ENCODE measurements around the gene ZNF662.

The ZNF662 gene

GRCh38 chr3:42934111-42934510, 28.2 kb downstream of the ZNF662 start:
- Histone ChIP-seq H3K4me1 (ENCODE audit: insufficient read depth, low read length) (no peaks in the 10 kb centered on the region), H3K36me3 (ENCODE audit: insufficient read depth, low read length) (no peaks in the 10 kb centered on the region), H3K4me3 (ENCODE audit: low read length) (no peak overlapping the region), H2AFZ (ENCODE audit: low read depth, low read length) (no peak overlapping the region), H3K27me3 (ENCODE audit: insufficient read depth, low read length) (no peaks in the 10 kb centered on the region), H3K9me3 (ENCODE audit: low read length) (no peaks in the 10 kb centered on the region)

DNA sequence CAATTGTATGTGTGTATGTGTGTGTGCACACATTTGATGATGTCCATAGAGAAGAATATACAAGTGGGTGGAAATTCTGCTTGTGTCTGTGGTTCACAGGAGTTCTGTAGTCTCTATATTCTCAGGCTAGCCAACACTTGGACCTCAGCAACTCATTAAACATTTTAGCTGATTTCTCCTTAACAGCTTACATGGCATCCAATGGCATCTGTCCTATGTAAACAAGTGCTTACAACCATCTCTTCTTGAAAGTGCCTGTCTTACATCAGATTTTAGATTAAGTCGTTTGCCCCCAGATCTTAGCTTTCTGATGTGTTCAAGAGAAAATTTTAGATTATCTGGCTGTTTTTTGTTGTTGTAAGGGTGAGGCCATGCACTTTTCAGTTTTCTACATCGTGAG, 29.0 kb downstream of the ZNF662 start:
- Histone ChIP-seq H3K27me3 (ENCODE audit: insufficient read depth, low read length) (no peaks in the 10 kb centered on the region), H3K4me1 (ENCODE audit: insufficient read depth, low read length) (no peaks in the 10 kb centered on the region), H3K9me3 (ENCODE audit: low read length) (no peaks in the 10 kb centered on the region), H2AFZ (ENCODE audit: low read depth, low read length) (no peak overlapping the region), H3K36me3 (ENCODE audit: insufficient read depth, low read length) (no peaks in the 10 kb centered on the region), H3K4me3 (ENCODE audit: low read length) (no peak overlapping the region)

GRCh38 chr3:42935472-42935871, 29.5 kb downstream of the ZNF662 start:
- H3K9me3 ChIP-seq (ENCODE audit: low read length), result no peaks in the 10 kb centered on the region
- no peak overlapping the region for H2AFZ ChIP-seq (ENCODE audit: low read depth, low read length)
- no peak overlapping the region for H3K4me3 ChIP-seq (ENCODE audit: low read length)
- H3K36me3 ChIP-seq (ENCODE audit: insufficient read depth, low read length), result no peaks in the 10 kb centered on the region
- H3K4me1 ChIP-seq (ENCODE audit: insufficient read depth, low read length), result no peaks in the 10 kb centered on the region
- no peaks in the 10 kb centered on the region for H3K27me3 ChIP-seq (ENCODE audit: insufficient read depth, low read length)

DNA sequence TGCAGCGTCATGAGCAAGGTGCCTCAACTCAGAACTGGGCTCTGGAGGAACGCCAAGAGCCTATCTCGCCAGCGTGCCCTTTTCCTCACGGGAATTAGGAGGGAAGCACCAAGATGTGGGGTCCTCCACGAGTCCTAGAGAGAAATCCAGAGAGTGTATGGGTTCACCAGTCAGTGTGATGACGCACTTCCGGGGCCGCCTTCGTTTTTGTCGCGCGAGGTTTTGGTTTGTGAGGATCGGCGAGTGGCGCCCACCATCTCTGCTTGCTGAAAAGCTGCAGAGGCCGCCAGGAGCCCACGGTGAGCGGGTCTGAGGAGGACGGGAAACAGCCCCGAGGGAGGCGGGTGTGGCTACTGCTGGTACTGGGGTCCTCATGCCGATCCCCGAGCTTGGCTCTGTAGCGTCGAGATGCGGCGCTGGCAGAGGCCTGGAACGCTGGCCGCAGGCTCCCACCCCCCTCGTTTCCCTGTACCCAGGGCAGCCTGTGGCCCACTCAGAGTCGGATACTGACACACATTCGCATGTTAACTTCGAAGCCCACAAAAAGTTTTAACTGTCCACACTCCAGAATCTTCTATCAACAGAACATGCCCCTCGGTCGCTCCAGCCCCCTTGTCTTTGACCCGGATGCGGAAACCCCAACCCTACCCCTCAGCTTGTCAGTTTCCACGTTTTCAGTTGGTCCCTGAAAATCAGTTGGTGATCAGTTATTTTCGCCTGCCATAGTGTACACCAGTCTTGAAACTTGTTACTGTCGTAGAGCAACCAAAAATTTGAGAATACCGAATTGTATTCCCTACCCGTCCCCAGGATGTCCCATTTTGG, 30.4 kb downstream of the ZNF662 start:
- no peak overlapping the region for H2AFZ ChIP-seq (ENCODE audit: low read depth, low read length)
- H3K9me3 ChIP-seq (ENCODE audit: low read length), result no peaks in the 10 kb centered on the region
- H3K4me1 ChIP-seq (ENCODE audit: insufficient read depth, low read length), result no peaks in the 10 kb centered on the region
- no peak overlapping the region for H3K4me3 ChIP-seq (ENCODE audit: low read length)
- no peaks in the 10 kb centered on the region for H3K36me3 ChIP-seq (ENCODE audit: insufficient read depth, low read length)
- no peaks in the 10 kb centered on the region for H3K27me3 ChIP-seq (ENCODE audit: insufficient read depth, low read length)

DNA sequence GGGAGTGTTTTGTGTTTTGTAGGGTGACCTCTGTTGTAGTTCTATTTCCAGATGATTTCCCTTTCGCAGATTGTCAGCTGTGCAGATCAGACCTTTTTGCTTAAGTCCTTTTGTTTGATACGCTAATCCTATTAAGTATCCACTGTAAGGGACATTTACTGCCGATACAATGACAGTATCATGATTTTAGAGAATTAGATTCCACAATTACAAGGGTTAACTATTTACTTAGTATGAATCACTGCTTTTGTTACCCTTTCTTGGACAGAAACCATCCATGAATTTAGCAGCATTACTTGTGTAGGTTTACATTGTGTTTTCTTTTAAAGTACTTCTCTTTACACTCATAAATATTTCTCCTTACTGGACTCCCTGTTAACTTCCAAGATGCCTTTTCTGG, 31.4 kb downstream of the ZNF662 start:
- no peaks in the 10 kb centered on the region for H3K4me1 ChIP-seq (ENCODE audit: insufficient read depth, low read length)

DNA sequence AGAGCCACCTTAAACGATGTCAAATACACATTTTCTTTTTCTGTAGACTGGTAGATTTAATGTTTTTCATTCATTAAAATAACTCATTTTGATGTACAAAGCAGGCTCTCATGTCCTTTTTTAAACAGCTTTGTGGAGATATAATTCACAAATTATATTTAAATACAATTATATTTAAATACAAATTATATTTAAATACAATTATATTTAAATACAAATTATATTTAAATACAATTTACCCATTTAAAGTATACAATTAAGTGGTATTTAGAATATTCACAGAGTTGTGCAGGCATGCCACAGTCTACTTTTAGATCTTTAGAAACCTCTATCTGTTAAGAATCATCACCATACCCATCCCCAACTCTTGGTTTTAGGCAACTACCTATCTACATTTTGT, 36.8 kb downstream of the ZNF662 start:
- Histone ChIP-seq H3K27me3 (ENCODE audit: insufficient read depth, low read length) (peaks cover 3% of the 10 kb centered on the region), H3K4me1 (ENCODE audit: insufficient read depth, low read length) (no peaks in the 10 kb centered on the region), H3K36me3 (ENCODE audit: insufficient read depth, low read length) (no peaks in the 10 kb centered on the region), H3K4me3 (ENCODE audit: low read length) (no peak overlapping the region), H3K9me3 (ENCODE audit: low read length) (no peaks in the 10 kb centered on the region), H2AFZ (ENCODE audit: low read depth, low read length) (no peak overlapping the region)

More for the DNA sequence above, 31.4 kb downstream of the ZNF662 start:
- Histone ChIP-seq H3K4me3 (ENCODE audit: low read length) (no peak overlapping the region), H3K9me3 (ENCODE audit: low read length) (no peaks in the 10 kb centered on the region), H3K27me3 (ENCODE audit: insufficient read depth, low read length) (peaks cover 3% of the 10 kb centered on the region), H2AFZ (ENCODE audit: low read depth, low read length) (no peak overlapping the region), H3K36me3 (ENCODE audit: insufficient read depth, low read length) (no peaks in the 10 kb centered on the region)

DNA sequence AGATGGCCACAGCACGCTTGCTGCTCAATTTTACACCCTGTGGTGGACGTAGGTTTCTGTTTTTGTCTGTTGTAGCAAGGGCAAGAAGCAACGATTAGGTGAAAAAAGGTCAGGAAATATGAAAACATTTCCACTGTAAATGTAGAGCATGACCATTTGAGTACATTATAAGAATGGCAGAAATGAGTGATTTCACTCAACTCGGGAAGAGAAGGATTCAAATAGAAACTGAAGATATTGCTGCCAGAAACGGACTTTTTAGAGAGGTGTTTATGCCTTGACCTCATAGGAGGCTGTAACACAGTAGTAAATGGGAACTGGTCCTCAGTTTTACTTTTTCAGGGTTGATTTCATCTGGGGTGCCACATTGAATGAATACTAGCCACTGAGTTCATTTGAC, 40.1 kb downstream of the ZNF662 start:
- Histone ChIP-seq H3K9me3 (ENCODE audit: low read length) (no peaks in the 10 kb centered on the region), H3K4me1 (ENCODE audit: insufficient read depth, low read length) (no peaks in the 10 kb centered on the region), H3K36me3 (ENCODE audit: insufficient read depth, low read length) (no peaks in the 10 kb centered on the region), H3K27me3 (ENCODE audit: insufficient read depth, low read length) (peaks cover 3% of the 10 kb centered on the region), H3K4me3 (ENCODE audit: low read length) (no peak overlapping the region), H2AFZ (ENCODE audit: low read depth, low read length) (no peak overlapping the region)

- H3K27me3 ChIP-seq (ENCODE audit: insufficient read depth, low read length), result no peaks in the 10 kb centered on the region
- H3K9me3 ChIP-seq (ENCODE audit: low read length), result no peaks in the 10 kb centered on the region
- no peak overlapping the region for H2AFZ ChIP-seq (ENCODE audit: low read depth, low read length)
- H3K4me1 ChIP-seq (ENCODE audit: insufficient read depth, low read length), result no peaks in the 10 kb centered on the region
- H3K4me3 ChIP-seq (ENCODE audit: low read length), result no peak overlapping the region
- H3K36me3 ChIP-seq (ENCODE audit: insufficient read depth, low read length), result no peaks in the 10 kb centered on the region
These were observed 51.6 kb downstream of the ZNF662 start for GRCh38 chr3:42957573-42957972.

- H3K9me3 ChIP-seq (ENCODE audit: low read length), result no peaks in the 10 kb centered on the region
- H3K4me1 ChIP-seq (ENCODE audit: insufficient read depth, low read length), result no peaks in the 10 kb centered on the region
- H3K36me3 ChIP-seq (ENCODE audit: insufficient read depth, low read length), result no peaks in the 10 kb centered on the region
- peaks cover 2% of the 10 kb centered on the region for H3K27me3 ChIP-seq (ENCODE audit: insufficient read depth, low read length)
- no peak overlapping the region for H3K4me3 ChIP-seq (ENCODE audit: low read length)
- H2AFZ ChIP-seq (ENCODE audit: low read depth, low read length), result no peak overlapping the region
These were observed 54.3 kb downstream of the ZNF662 start for GRCh38 chr3:42960282-42960681.

- H3K27me3 ChIP-seq (ENCODE audit: insufficient read depth, low read length), result peaks cover 2% of the 10 kb centered on the region
- H2AFZ ChIP-seq (ENCODE audit: low read depth, low read length), result no peak overlapping the region
- H3K36me3 ChIP-seq (ENCODE audit: insufficient read depth, low read length), result no peaks in the 10 kb centered on the region
- H3K4me3 ChIP-seq (ENCODE audit: low read length), result no peak overlapping the region
- no peaks in the 10 kb centered on the region for H3K4me1 ChIP-seq (ENCODE audit: insufficient read depth, low read length)
- H3K9me3 ChIP-seq (ENCODE audit: low read length), result no peaks in the 10 kb centered on the region
These were observed 54.8 kb downstream of the ZNF662 start for GRCh38 chr3:42960786-42961185.

- H3K27me3 ChIP-seq (ENCODE audit: insufficient read depth, low read length), result peaks cover 2% of the 10 kb centered on the region
- no peaks in the 10 kb centered on the region for H3K36me3 ChIP-seq (ENCODE audit: insufficient read depth, low read length)
- no peaks in the 10 kb centered on the region for H3K9me3 ChIP-seq (ENCODE audit: low read length)
- H3K4me1 ChIP-seq (ENCODE audit: insufficient read depth, low read length), result no peaks in the 10 kb centered on the region
- H3K4me3 ChIP-seq (ENCODE audit: low read length), result no peak overlapping the region
- H2AFZ ChIP-seq (ENCODE audit: low read depth, low read length), result no peak overlapping the region
These were observed 55.7 kb downstream of the ZNF662 start for GRCh38 chr3:42961633-42962032.

DNA sequence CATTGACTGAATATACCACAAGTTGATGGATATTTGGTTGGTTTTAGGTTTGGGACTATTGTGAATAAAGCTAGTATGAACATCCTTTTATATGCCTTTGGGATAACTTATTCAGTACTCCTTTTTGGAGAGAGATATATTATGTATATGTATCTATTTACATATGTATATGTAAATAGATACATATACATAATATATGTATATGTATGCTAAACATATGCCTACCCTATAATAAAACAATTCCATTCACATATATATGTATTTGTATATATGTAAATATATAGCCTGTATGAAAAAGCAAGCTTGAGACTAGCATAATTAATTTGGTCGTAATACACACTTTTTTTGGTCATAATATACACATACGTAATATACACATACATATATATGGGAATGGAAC, 57.3 kb downstream of the ZNF662 start:
- no peaks in the 10 kb centered on the region for H3K36me3 ChIP-seq (ENCODE audit: insufficient read depth, low read length)
- no peaks in the 10 kb centered on the region for H3K4me1 ChIP-seq (ENCODE audit: insufficient read depth, low read length)
- no peaks in the 10 kb centered on the region for H3K9me3 ChIP-seq (ENCODE audit: low read length)
- H2AFZ ChIP-seq (ENCODE audit: low read depth, low read length), result no peak overlapping the region
- peaks cover 2% of the 10 kb centered on the region for H3K27me3 ChIP-seq (ENCODE audit: insufficient read depth, low read length)
- no peak overlapping the region for H3K4me3 ChIP-seq (ENCODE audit: low read length)

GRCh38 chr3:42964266-42964665, 58.3 kb downstream of the ZNF662 start:
- Histone ChIP-seq H3K9me3 (ENCODE audit: low read length) (no peaks in the 10 kb centered on the region), H3K36me3 (ENCODE audit: insufficient read depth, low read length) (no peaks in the 10 kb centered on the region), H3K4me1 (ENCODE audit: insufficient read depth, low read length) (no peaks in the 10 kb centered on the region)

More at GRCh38 chr3:42964266-42964665, 58.3 kb downstream of the ZNF662 start:
- no peak overlapping the region for H2AFZ ChIP-seq (ENCODE audit: low read depth, low read length)
- peaks cover 2% of the 10 kb centered on the region for H3K27me3 ChIP-seq (ENCODE audit: insufficient read depth, low read length)
- no peak overlapping the region for H3K4me3 ChIP-seq (ENCODE audit: low read length)
